Renal cortical epithelial cell (primary cell): ENCODE results near the gene HAL. TPM values are rescaled to one million over a fixed set of nuclear protein-coding genes. Genes with fewer than 3 reads are reported as not detected.

Experiments used
- DNase-seq: peaks from one replicate; pipeline ENCODE4 v3.0.0-alpha.2; 2011; ENCODE audit warnings: low read depth
- total RNA-seq: library from RNA; depleted of rRNA; stranded (reverse); fragments of >200 nt; gene quantifications from 2 replicates; pipeline ENCODE4 v1.2.3, GENCODE V29; 2014

The HAL gene, protein sequence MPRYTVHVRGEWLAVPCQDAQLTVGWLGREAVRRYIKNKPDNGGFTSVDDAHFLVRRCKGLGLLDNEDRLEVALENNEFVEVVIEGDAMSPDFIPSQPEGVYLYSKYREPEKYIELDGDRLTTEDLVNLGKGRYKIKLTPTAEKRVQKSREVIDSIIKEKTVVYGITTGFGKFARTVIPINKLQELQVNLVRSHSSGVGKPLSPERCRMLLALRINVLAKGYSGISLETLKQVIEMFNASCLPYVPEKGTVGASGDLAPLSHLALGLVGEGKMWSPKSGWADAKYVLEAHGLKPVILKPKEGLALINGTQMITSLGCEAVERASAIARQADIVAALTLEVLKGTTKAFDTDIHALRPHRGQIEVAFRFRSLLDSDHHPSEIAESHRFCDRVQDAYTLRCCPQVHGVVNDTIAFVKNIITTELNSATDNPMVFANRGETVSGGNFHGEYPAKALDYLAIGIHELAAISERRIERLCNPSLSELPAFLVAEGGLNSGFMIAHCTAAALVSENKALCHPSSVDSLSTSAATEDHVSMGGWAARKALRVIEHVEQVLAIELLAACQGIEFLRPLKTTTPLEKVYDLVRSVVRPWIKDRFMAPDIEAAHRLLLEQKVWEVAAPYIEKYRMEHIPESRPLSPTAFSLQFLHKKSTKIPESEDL
- 0.10 TPM in 1 of 2 replicates, not detected in the other for total RNA-seq

DNA sequence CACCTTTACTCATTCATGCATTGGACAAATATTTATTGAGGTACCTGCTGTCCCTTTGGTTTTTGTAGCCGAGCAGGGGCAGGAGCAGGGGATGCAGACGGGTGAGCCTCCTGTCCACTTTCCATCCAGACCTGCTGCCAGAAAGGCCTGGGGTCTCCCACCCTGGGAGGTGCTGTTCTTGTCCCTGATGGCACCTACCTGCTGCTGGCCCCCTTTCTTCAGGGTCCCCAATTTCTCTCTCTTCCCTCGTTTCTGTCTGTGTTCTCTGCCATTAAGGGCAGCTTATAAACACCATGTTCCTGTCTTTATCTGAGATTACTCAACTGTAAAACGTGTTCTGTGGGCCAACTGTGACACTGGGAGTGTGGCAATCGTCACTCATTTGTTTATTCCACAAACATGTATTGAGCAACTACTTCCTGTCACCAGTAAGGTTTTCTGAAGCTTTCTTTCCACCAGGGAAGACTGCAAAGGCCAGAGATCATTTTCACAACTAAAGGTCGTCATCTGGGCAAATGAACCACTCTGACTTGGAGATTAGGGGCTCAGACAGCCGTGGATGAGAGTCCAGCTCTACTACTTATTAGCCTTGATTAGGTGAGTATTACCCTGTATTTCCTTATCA, at the start of gene HAL:
HAL (minus strand) TSS at position 311 of the 625 bp plus-strand sequence. CDS start 434 bp downstream, outside the sequence.
- peak; percentile 68 for DNase-seq

DNA sequence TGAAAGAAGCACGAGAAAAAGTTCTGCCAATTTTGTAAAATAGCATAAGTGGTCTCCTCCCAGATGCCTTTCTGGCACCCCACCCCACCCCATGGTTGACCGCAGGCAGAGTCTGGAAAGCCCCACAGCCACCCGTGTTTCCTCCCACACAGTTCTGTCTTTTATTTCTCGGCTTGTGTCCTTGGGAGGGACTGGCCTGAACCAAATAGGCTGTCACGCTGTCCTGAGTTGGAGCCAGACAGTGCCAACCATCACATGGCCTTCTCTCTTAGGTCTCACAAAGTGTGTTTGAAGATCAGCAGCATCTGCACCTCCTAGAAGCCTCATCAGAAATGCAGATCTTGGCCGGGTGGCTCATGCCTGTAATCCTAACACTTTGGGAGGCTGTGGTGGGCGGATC, 49.4 kb upstream of the HAL start:
- DNase-seq, result no peak

DNA sequence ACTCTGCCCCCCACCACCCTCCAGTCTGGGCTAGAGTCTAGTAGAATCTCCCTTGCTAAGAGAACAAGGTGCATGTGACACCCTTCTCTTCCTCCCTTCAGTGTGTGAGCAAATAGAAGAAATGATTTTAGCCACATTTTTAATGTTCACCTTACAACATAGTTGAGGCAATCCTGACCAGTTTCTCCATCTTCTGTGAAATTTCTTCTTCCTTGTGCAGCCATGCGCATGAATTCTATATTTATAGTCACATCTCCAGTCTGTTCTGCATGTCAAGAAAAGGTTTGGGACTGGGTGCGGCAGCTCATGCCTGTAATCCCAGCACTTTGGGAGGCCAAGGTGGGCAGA, 48.8 kb upstream of the HAL start:
- no peak for DNase-seq

DNA sequence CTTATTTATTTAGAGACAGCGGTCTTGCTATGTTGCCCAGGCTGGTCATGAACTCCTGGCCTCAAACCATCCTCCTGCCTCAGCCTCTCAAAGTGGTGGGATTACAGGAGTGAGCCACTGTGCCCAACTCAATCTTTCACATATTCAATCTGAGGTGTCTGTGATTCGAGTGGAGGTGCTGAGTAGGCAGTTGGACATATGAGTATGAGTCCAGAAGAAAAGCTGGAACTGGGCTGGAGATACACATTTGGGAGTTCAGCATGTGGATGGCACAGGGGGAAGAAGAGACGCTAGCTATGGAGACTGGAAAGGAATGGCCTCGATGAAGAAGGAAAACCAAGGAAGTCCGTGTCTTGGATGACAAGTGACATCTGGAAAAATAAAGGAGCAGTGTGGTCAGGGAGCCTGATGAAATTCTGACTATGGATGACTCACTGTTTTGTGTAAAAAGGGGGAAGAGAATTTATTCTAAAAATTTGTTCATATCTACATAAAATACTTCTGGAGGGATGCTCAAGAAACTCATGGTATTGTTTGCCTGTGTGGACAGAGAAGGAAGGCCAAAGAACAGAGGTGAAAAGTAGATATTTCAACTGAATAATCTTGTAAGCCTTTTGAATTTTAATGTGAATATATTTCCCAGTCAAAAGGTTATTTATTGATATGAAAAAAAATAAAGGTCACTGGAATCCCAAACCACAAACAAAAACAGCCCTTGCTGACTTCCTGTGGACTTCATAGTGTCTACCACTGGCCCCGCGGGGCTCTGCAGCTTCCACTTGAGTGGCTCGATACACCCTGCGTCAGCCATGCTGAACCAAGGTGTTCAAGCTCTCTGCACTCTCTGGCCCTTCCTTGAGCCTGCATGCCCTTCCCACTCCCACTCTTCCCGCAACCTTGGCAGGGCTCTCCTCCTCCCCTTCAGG, 48.1 kb upstream of the HAL start:
- no peak for DNase-seq

DNA sequence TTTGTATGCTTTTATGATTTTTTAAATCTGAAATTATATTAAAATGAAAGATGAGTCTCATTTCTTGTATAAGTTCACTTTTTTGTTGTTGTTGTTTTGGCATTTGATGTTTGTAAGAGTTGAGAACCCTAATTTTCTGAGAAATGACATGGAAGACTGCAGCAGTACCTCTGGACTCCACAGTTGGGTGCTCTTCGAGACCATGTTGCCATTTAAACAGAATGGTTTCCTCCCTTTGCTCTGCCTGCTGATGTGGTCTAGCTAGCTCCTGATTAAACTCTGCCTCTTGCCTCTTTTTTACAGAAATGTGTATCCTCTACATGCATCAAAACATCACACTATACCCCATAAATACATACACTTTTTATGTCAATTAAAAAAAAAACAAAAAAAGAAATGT, 45.0 kb upstream of the HAL start:
- no peak for DNase-seq

DNA sequence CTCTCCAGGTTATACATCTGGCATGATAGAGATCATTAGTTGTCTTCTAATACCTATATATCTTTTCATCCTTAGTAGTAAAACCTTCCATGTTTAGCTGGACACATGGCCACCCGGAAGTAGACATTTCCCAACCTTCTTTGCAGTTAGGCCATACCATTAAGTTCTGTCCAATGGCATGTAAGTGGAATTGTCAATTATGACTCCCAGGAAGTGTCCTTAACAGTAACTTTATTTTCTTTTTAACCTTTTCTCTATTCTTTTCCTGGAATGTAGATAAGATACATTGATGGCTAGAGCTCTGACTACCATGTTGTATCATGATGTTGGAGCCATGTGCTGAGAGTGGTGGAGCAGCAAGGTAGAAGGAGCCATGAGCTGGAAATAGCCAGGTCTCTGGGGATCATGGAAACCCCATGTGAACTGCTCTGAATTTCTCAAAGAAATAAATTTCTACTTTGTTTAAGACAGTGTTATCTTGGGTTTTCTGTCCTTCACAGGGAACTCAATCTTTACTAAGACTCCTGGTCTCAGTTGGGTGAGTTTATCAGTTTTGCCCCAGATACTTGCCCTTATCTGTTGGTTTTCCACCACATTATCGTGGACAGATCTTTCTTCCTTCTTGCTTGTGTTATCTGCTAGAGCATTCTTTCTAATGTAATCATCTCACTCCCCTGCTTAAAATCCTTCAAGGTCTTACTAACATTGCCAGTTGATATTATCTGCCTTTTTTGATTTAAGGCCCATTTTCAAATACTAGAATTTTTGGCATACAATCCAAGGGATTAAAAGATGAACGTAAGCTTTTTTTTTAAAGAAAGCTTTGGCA, 44.4 kb upstream of the HAL start:
- DNase-seq, result no peak

DNA sequence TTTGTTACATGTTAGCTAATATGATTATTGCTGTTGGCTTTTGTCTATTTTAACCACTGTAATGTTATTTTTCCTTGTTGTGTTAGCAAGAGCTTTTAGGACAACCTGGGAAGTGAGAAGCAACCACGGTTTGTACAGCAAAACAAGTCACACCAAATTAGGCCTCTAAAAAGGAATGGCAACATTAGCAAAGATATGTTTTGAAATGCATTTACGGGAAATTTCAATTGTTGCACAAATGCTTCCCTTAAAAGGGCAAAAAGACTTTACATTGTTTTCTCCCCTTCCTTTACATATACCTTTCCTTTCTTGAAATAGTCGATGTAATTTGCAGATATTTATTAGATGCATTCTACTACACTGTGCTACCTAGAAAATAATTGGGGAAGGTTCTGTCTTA, 43.4 kb upstream of the HAL start:
- DNase-seq, result no peak

DNA sequence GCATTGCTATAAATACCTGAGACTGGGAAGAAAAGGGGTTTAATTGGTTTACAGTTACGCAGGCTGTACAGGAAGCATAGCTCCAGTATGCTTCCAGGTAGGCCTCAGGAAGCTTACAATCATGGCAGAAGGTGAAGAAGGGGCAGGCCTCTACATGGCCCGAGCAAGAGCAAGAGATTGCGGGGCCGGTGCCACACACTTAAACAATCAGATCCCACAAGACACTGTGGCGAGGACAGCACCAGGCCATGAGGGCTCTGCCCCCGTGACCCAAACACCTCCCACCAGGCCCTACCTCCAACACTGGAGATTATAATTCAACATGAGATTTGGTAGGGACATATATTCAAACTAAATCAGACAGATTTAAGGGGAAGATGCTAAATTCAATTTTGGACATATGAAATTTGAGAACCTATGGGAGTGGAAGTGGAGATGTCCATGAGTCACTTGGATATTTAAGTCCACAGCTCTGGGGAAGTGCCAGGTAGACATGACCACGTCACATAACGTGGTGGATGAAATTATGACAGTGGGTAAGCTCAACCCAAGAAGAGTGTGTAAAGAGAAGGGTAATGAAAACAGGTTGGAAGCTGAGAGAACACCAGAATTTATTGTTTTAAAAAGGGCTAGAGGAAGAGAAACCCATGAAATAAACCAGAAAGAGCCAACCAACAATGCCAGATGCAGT, 40.8 kb upstream of the HAL start:
- no peak for DNase-seq

DNA sequence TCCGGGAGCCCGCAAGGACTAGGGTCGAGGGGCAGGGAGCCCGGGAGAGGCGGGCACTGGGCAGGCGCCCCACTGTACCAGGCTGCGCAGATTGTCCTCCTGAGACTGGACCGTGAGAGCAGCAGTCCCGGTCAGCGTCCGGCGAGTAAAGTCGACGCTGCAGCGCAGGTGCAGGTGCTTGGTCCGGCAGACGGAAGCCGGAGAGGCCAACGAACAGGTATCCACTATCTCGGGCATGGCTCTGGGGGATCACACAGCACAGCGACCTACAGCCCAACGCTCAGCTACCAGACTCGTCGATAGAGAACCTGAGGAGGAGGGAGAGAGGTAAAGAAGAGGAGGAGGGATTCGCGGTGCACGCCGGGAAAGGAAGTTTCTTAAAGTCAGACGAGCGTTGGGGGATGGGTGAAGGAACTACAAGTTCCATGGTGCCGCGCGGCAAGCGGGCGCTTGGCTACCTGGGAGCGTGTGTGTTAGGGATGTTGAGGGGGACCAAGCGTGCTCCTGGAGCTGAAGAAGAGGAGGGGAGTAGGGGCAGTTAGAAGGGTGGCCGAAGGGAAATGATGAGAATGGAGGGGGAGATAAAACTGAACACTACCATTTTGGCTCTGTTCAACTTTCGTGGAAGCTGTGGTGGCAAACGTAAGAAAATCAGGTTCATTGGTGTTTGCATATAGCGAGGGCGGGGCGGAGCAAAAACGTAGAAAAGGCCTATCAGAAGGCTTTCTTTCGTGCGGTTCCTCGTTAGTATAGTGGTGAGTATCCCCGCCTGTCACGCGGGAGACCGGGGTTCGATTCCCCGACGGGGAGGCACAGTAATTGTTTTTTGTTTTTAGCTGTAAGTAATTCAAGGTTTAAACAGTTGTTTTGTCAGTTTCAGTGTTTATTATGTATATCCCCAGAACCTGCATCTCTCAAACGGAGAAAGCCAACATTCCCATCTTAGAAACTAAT, 39.4 kb upstream of the HAL start, which contains the start of gene LTA4H:
LTA4H (minus strand) TSS at position 305 of the 954 bp plus-strand sequence; CDS start at position 237, 68 bp downstream.
- DNase-seq, result peak; percentile 97

DNA sequence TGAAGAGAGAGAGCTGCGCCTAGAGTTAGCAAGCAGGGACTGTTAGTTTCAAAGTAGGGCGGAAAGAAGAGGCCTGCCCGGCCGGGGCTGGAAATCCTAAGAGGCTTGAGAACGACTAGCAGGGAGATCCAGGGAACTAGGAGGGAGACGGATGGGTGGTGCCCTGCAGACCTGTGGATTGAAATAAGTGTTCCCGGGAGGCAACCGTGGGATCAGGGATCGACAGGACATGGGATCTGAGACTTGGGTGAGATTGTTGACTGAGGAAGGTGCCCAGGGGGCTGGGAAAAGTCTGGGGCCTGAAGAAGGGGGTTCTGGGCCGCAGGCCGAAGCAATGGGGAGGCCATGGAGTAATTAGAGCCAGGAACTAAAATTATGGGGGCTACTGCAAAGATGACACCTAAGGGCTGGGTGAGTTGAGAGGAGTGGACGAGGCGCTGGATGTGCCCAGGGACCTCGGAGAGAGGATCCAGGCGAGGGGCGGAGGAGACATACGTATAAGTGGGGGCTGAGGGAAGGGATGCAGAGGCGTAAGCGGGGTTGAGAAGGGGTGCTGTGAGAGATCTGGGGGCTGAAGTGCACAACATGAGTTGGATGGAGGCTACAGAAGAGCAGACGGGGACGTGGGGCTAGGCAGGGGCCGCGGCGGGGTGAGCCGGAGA, 38.6 kb upstream of the HAL start:
- peak; percentile 36 for DNase-seq

DNA sequence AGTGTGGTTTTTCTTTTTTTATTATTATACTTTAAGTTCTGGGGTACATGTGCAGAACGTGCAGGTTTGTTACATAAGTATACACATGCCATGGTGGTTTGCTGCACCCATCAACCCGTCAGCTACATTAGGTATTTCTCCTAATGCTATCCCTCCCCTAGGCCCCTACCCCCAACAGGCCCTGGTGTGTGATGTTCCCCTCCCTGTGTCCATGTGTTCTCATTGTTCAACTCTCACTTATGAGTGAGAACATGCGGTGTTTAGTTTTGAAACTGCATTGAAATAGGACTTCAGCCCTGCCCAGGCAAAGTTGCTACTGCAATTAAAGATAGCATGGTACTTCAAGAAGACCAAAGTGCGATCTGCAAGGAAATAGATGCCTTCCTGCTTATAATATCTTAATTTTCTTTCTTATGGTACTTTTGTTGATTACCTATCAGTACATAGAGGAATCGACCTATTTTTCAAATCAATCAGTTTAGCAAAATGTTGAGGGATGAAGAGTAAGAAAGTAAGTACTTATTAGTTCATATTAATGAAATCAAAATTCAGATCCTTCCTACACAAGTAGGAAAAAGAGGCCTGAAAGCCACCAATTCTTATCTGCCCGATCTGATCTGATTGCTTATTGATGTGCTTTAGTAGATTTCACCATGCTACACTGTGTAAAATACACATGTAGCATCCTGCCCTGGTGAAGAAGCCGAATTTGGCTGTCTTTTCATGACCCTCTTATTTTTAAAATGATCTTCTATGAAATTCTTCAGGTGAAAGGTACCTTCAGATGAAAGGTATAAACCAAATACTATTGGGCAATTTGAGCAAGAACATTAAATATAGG, 37.6 kb upstream of the HAL start:
- no peak for DNase-seq

DNA sequence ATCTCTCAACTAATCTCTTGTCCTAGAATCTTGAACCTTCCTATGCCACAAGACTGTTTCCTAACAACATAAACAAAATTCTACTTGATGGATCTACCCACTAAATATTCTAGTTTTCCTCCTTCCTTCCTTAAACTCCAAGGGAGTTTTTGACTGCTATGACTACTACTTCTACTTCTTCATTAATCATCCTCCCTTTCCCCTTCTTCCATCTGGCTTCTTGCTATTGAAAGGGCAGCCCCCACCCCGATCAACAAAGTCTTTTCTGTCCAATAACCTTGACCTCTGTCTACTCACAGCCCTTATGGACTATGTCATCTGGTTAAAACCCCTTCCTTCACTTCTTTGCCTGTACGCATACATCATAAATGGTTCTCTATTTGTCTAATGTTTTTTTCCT, 33.7 kb upstream of the HAL start:
- DNase-seq, result no peak

DNA sequence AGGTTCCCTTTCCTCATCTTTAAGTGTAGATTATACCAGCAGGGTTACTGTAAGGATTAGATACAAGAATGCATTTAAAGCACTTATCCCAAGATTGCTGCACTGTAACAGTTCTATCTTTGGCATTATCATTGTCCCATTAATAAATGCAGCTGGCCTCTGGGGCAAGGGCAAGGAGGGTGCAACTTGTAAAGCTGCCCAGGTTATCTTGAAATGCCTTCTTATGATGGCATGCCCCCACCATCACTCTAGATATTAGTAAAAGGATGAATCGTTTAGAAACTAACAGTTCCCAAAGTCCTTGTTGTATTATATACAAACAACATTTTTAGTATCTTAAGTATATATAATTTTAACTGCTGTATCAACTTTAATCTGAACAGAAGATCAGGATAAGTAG, 32.4 kb upstream of the HAL start:
- DNase-seq, result no peak

DNA sequence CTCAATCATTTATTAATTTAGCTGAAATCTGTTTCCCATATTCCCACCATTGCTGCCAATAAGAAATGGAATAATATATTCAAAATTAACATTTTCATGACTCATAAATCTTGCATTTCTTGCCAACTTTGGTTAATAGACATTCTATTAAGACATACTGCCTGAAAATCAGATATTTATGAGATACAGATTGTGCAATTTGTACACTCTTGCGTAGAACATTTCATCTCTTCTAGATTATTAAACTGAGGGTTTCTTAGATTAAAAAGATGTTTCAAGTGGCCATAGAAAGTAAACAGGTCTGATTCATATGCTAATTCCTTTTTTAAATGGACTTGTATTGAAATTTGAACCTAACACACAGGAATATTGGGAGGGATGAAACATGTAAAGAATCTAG, 30.2 kb upstream of the HAL start:
- no peak for DNase-seq

DNA sequence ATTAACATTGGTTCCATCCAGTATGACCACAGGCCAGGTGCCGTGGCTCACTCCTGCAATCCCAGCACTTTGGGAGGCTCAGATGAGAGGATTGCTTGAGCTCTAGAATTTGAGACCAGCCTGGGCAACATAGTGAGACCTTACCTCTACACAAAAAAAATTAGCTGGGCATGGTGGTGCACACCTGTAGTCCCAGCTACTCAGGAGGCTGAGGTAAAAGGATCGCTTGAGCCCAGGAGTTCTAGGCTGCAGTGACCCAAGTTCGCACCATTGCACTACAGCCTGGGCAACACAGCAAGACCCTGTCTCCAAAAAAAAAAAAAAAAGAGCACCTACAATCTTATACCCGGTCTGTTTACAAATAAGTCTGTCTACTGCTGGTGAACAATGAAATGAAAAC, 29.4 kb upstream of the HAL start:
- DNase-seq, result no peak

DNA sequence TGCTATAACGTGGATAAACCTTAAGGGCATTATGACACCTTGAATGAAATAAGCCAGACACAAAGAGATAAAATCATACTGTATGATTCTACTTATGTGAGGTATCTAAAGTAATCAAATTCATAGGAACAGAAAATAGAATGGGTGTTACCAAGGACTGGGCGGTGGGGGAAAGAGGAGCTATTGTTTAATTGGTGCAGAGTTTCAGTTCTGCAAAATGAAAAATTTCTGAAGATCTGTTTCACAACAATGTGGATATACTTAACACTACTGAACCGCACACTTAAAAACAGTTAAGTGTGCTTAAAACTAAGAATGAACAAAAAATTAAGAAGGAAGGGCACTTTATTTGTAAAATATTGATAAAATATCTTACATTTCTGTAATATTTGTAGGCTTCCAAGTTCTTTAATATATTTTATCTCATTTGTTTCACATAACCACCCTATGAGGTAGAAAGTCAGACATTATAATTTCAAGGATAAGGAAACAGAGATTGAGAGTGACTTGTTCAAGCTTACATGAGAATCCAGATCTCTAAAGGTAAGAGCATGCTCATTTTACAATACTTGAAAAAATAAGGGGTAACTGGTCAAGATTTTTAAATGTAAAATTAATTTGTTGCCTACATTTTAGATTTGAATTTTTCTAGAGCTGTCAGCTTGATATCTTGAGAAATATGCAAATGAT, 24.3 kb upstream of the HAL start:
- DNase-seq, result no peak

DNA sequence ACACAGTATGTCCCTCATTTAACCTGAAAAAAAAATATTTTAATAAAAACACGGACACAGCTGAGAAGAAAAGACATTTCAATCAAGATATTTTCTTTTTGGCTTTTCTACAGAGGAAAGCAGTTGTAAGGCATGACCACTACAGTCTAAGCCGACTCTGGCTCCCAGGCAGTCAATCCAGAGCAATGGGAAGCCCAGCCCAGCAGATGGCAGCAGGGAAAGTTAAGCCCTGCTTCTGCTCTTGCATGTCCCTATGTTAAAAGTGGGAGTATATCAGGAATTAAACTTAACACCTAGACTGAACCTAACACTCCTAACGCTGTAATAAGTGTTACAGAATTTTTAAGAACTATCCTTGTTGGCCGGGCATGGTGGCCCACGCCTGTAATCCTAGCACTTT, 19.5 kb upstream of the HAL start:
- DNase-seq, result peak; percentile 36
